Mammary epithelial cell (primary cell): Measurements from ENCODE around the gene TBC1D12.

Experiments used
- EZH2 ChIP-seq: IDR thresholded peaks from 2 replicates; pipeline ENCODE4 v1.6.1; 2012; ENCODE audit warnings: low read length, inconsistent platforms, borderline replicate concordance
- TF ChIP-seq, protein P1 (sequence below), 2 donors: IDR thresholded peaks in 1 of 2; conservative IDR thresholded peaks in 1 of 2; 2 replicates each; pipeline ENCODE4 v1.5.1; 2011 to 2012; ENCODE audit warnings: inconsistent platforms in 2 of 2, low read length in 2 of 2, mild to moderate bottlenecking in 2 of 2, control low read depth in 1 of 2, low read depth in 1 of 2; ENCODE audit not compliant: insufficient read depth in 1 of 2; ENCODE audit errors: extremely low read depth in 1 of 2

DNA sequence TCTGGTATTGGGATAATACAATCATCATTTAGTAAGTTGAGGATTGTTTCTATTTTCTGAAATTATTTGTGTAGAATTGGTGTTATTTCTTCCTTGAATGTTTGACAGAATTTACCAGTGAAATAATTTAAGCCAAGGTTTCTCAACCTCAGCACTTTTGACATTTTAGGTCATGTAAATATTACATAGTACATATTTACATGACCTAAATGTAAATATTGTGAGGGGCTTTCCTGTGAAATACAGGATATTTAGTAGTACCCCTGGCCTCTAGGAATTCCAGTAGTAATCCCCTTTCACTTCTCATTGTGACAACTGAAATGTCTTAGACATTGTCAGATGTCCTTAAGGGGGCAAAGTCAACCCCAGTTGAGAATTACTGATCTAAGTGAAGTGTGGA, 59.8 kb downstream of the TBC1D12 start:
- TF ChIP-seq, protein P1, sequence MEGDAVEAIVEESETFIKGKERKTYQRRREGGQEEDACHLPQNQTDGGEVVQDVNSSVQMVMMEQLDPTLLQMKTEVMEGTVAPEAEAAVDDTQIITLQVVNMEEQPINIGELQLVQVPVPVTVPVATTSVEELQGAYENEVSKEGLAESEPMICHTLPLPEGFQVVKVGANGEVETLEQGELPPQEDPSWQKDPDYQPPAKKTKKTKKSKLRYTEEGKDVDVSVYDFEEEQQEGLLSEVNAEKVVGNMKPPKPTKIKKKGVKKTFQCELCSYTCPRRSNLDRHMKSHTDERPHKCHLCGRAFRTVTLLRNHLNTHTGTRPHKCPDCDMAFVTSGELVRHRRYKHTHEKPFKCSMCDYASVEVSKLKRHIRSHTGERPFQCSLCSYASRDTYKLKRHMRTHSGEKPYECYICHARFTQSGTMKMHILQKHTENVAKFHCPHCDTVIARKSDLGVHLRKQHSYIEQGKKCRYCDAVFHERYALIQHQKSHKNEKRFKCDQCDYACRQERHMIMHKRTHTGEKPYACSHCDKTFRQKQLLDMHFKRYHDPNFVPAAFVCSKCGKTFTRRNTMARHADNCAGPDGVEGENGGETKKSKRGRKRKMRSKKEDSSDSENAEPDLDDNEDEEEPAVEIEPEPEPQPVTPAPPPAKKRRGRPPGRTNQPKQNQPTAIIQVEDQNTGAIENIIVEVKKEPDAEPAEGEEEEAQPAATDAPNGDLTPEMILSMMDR (conservative IDR thresholded peaks at IDR 0.05 in 1 of 2, IDR thresholded peaks at IDR 0.05 in 1 of 2; ENCODE audit: extremely low read depth in 1 of 2, insufficient read depth in 1 of 2, low read depth in 1 of 2, low read length in 2 of 2) = no peak
- TF ChIP-seq EZH2 = no peak
